Fibroblast of skin of scalp (primary cell): ENCODE measurements around the gene MEIG1.
"Not testable (repeated sequence)": the region's sequence is repeated elsewhere in the genome, so short reads cannot be mapped to it uniquely, and the experiment has no call there.

Experiments used
- DNase-seq: peaks from one replicate; pipeline ENCODE4 v3.0.0-alpha.2; 2013

MEIG1 gene

GRCh38 chr10:14954934-14955333 lies 4.3 kb upstream of the MEIG1 start:
- no peak for DNase-seq

- no peak for DNase-seq
Observed at GRCh38 chr10:14958872-14959220, 342 bp upstream of the MEIG1 start.

GRCh38 chr10:14967897-14968296 lies 8.7 kb downstream of the MEIG1 start:
- DNase-seq: no peak

GRCh38 chr10:14971867-14972448 lies 12.8 kb downstream of the MEIG1 start:
- DNase-seq: peak; percentile 24

GRCh38 chr10:14974153-14974998 lies 15.2 kb downstream of the MEIG1 start:
- DNase-seq: not testable (repeated sequence)

GRCh38 chr10:14975672-14976273 lies 16.6 kb downstream of the MEIG1 start:
- DNase-seq: no peak

GRCh38 chr10:14982744-14983143 lies 23.6 kb downstream of the MEIG1 start:
- DNase-seq: no peak

- not testable (repeated sequence) for DNase-seq
Observed at GRCh38 chr10:14989552-14989951, 30.4 kb downstream of the MEIG1 start.

- peak; percentile 18 for DNase-seq
Observed at GRCh38 chr10:14991035-14991749, 32.0 kb downstream of the MEIG1 start.

GRCh38 chr10:14992336-14992735 lies 33.1 kb downstream of the MEIG1 start:
- not testable (repeated sequence) for DNase-seq

GRCh38 chr10:14993500-14994455 lies 34.6 kb downstream of the MEIG1 start:
- not testable (repeated sequence) for DNase-seq

GRCh38 chr10:14995964-14996565 lies 36.9 kb downstream of the MEIG1 start:
- DNase-seq: no peak

- DNase-seq: not testable (repeated sequence)
Observed at GRCh38 chr10:15013530-15013929, 54.3 kb downstream of the MEIG1 start.

- DNase-seq: no peak
Observed at GRCh38 chr10:15015451-15015850, 56.3 kb downstream of the MEIG1 start.

GRCh38 chr10:15020966-15021365 lies 61.8 kb downstream of the MEIG1 start:
- DNase-seq: not testable (repeated sequence)
